OCI-LY3 (cell line): ENCODE measurements around the gene C1QL2.

Source experiments
- H2AFZ ChIP-seq: fragments of 200-600, 300-600 bp; shearing (Covaris generic); 2 replicates; pipeline ENCODE4 v1.6.0; 2014; ENCODE audit warnings: antibody characterized with exemption, low read depth, low read length
- H3K27ac ChIP-seq: fragments of 200-600, 300-600 bp; sonication (generic); 2 replicates; pipeline ENCODE4 v1.5.1; 2014; ENCODE audit warnings: mild to moderate bottlenecking, low read length, moderate library complexity, mixed read lengths
- H3K27me3 ChIP-seq: fragments of 200-600, 300-600 bp; sonication (generic); 2 replicates; pipeline ENCODE4 v1.6.1; 2014; ENCODE audit warnings: low read depth, low read length, mixed read lengths
- H3K36me3 ChIP-seq: fragments of 200-600, 300-600 bp; sonication (generic); replicated peaks from 2 replicates; pipeline ENCODE3; 2014; ENCODE audit warnings: low read depth, low read length, mixed read lengths
- H3K4me1 ChIP-seq: fragments of 300-600, 200-600 bp; sonication (generic); 2 replicates; pipeline ENCODE4 v1.6.1; 2014; ENCODE audit warnings: low read length, mixed read lengths
- H3K4me2 ChIP-seq: fragments of 200-600, 300-600 bp; sonication (generic); 2 replicates; pipeline ENCODE4 v1.6.1; 2014; ENCODE audit warnings: low read length, mixed read lengths
- H3K4me3 ChIP-seq: fragments of 300-600, 200-600 bp; sonication (generic); 2 replicates; pipeline ENCODE4 v1.5.1; 2014; ENCODE audit warnings: antibody characterized with exemption, mild to moderate bottlenecking, low read length, moderate library complexity
- H3K79me2 ChIP-seq: fragments of 300-600, 200-600 bp; shearing (Covaris generic); 2 replicates; pipeline ENCODE4 v1.6.1; 2014; ENCODE audit warnings: mild to moderate bottlenecking, low read length, mixed read lengths
- H3K9ac ChIP-seq: fragments of 300-600, 200-600 bp; shearing (Covaris generic); 2 replicates; pipeline ENCODE4 v1.6.0; 2014; ENCODE audit warnings: mild to moderate bottlenecking, low read length, moderate library complexity
- H3K9me3 ChIP-seq: fragments of 200-600, 300-600 bp; shearing (Covaris generic); 2 replicates; pipeline ENCODE4 v1.6.1; 2014; ENCODE audit warnings: low read length, mixed read lengths; ENCODE audit not compliant: insufficient read depth
- H4K20me1 ChIP-seq: fragments of 200-600, 300-600 bp; sonication (generic); 2 replicates; pipeline ENCODE4 v1.6.1; 2016; ENCODE audit warnings: low read length, mixed read lengths; ENCODE audit not compliant: insufficient read depth
- CTCF ChIP-seq: fragments of 200-600, 300-600 bp; sonication (generic); IDR thresholded peaks from 2 replicates; pipeline ENCODE4 v1.5.1; 2014; ENCODE audit warnings: antibody characterized with exemption, low read length, low read depth
- EZH2phosphoT487 ChIP-seq: fragments of 200-600 bp; shearing (Covaris generic); IDR thresholded peaks from 2 replicates; pipeline ENCODE4 v1.6.1; 2018; ENCODE audit warnings: antibody characterized with exemption, mixed run types, low read depth

Gene C1QL2

GRCh38 chr2:119195001-119195400 lies 36.5 kb upstream of the C1QL2 start:
- Histone ChIP-seq H3K36me3 (no peaks in the 10 kb centered on the region), H3K9me3 (no peaks in the 10 kb centered on the region), H4K20me1 (no peaks in the 10 kb centered on the region; the same call in 1 of the 2 replicates), H3K4me1 (no peaks in the 10 kb centered on the region), H3K79me2 (no peaks in the 10 kb centered on the region), H3K27me3 (peaks cover 14% of the 10 kb centered on the region; the same call in 1 of the 2 replicates), H3K4me2 (no peak overlapping the region), H2AFZ (no peak overlapping the region), H3K4me3 (no peak overlapping the region), H3K27ac (no peak overlapping the region), H3K9ac (no peak overlapping the region)
- no peak for TF ChIP-seq EZH2phosphoT487
- TF ChIP-seq CTCF: no peak

- peaks cover 7% of the 10 kb centered on the region; the same call in 1 of the 2 replicates for H3K27me3 ChIP-seq
- H3K79me2 ChIP-seq: no peaks in the 10 kb centered on the region
- TF ChIP-seq CTCF (no peak), EZH2phosphoT487 (no peak)
- no peak overlapping the region for H3K27ac ChIP-seq
- no peak overlapping the region for H3K9ac ChIP-seq
- no peaks in the 10 kb centered on the region for H3K9me3 ChIP-seq
- no peak overlapping the region for H2AFZ ChIP-seq
- no peaks in the 10 kb centered on the region for H4K20me1 ChIP-seq
- H3K4me1 ChIP-seq: no peaks in the 10 kb centered on the region
- H3K36me3 ChIP-seq: no peaks in the 10 kb centered on the region
- H3K4me3 ChIP-seq: no peak overlapping the region
- H3K4me2 ChIP-seq: no peak overlapping the region
Measured at GRCh38 chr2:119192893-119193292, 34.3 kb upstream of the C1QL2 start.

GRCh38 chr2:119190321-119191111 lies 32.0 kb upstream of the C1QL2 start:
- TF ChIP-seq EZH2phosphoT487 (no peak), CTCF (no peak)
- Histone ChIP-seq H3K4me2 (no peak overlapping the region), H3K79me2 (no peaks in the 10 kb centered on the region), H3K36me3 (no peaks in the 10 kb centered on the region), H3K27me3 (no peaks in the 10 kb centered on the region), H3K4me3 (no peak overlapping the region), H3K9ac (no peak overlapping the region), H4K20me1 (no peaks in the 10 kb centered on the region), H3K4me1 (no peaks in the 10 kb centered on the region), H2AFZ (no peak overlapping the region; the same call in 1 of the 2 replicates), H3K9me3 (no peaks in the 10 kb centered on the region), H3K27ac (no peak overlapping the region)

- no peaks in the 10 kb centered on the region for H3K27me3 ChIP-seq
- H3K4me1 ChIP-seq: no peaks in the 10 kb centered on the region
Measured at GRCh38 chr2:119184512-119184911, 26.0 kb upstream of the C1QL2 start.

More at GRCh38 chr2:119184512-119184911, 26.0 kb upstream of the C1QL2 start:
- H3K9me3 ChIP-seq: no peaks in the 10 kb centered on the region
- TF ChIP-seq CTCF: no peak
- TF ChIP-seq EZH2phosphoT487: no peak
- H3K79me2 ChIP-seq: no peaks in the 10 kb centered on the region
- H3K9ac ChIP-seq: no peak overlapping the region
- H3K4me3 ChIP-seq: no peak overlapping the region
- H3K4me2 ChIP-seq: no peak overlapping the region
- no peaks in the 10 kb centered on the region for H4K20me1 ChIP-seq
- H3K36me3 ChIP-seq: no peaks in the 10 kb centered on the region
- H2AFZ ChIP-seq: no peak overlapping the region
- H3K27ac ChIP-seq: no peak overlapping the region
